ENCODE data around the gene FOXN1.

DNA sequence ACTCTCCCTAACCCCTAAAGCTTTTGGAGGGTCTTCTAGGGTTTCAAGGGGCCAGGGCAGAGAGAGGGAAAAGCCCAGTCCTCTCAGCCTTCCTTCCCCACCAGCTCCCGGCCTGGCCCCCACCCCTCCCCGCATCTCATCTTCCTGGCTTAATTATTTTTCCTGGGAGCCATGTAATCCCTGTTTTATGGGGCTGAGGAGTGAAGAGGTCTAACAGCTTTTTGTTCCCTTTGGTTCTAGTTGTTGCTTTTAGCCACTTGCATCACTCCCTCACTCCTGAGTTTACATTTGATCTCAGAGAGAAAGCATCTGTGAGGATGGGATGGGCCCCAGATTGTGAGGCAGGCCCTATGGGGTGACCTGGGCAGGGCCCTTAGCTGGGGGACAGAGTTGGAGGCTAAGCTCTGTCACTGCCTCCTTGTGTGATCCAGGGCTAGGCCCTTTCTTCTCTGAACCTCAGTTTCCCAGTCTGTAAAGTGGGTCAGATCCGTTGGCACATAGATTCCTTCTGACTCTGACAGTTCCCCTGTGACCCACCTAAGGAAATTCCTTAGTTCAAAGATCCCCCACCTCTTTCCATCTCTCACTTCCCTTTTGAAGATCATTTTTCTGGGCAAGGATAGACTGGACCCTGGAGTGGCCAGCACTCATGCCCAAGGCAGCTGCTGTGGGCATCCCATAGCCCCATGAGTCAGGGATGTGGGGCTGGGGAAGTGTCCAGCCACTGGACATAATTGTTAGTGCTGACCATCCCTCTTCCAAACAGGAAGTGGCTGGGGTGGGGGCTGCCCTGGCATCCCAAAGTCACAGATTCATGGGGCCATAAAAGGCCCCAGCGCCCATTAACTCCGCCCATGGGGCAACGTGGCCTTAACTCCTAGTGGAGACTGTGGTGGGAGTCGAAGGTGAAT lies 26.2 kb downstream of the FOXN1 start:
- TF ChIP-seq, protein P1, sequence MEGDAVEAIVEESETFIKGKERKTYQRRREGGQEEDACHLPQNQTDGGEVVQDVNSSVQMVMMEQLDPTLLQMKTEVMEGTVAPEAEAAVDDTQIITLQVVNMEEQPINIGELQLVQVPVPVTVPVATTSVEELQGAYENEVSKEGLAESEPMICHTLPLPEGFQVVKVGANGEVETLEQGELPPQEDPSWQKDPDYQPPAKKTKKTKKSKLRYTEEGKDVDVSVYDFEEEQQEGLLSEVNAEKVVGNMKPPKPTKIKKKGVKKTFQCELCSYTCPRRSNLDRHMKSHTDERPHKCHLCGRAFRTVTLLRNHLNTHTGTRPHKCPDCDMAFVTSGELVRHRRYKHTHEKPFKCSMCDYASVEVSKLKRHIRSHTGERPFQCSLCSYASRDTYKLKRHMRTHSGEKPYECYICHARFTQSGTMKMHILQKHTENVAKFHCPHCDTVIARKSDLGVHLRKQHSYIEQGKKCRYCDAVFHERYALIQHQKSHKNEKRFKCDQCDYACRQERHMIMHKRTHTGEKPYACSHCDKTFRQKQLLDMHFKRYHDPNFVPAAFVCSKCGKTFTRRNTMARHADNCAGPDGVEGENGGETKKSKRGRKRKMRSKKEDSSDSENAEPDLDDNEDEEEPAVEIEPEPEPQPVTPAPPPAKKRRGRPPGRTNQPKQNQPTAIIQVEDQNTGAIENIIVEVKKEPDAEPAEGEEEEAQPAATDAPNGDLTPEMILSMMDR (IDR thresholded peaks at IDR 0.05; ENCODE audit: insufficient read depth, low read depth, low read length) = no peak
- TF ChIP-seq EZH2 (IDR thresholded peaks at IDR 0.05; ENCODE audit: insufficient read depth, low read length) = no peak

All from astrocyte (in vitro differentiated cells and primary cell).